Ovary (tissue), 9 donors: ENCODE data around the gene ATP9A. TPM values are rescaled to one million over a fixed set of nuclear protein-coding genes. Genes with fewer than 3 reads are reported as not detected.

Experiments used
- DNase-seq, 5 donors: peaks; one replicate each; pipeline ENCODE4 v3.0.0-alpha.2; 2019 to 2020
- H3K27ac ChIP-seq, 2 donors: fragments of 200-600 bp; one replicate each; pipeline versions ENCODE4 v1.5.1 to v1.8.0; 2019 to 2022
- H3K27me3 ChIP-seq: fragments of 200-600 bp; one replicate; pipeline ENCODE4 v1.8.0; 2022
- H3K36me3 ChIP-seq: fragments of 200-600 bp; sonication (generic); one replicate; pipeline ENCODE4 v1.5.1; 2019
- H3K4me1 ChIP-seq: one replicate; pipeline ENCODE4 v1.8.1; 2013; ENCODE audit warnings: mild to moderate bottlenecking, moderate library complexity; ENCODE audit not compliant: insufficient read depth
- H3K4me3 ChIP-seq: fragments of 200-600 bp; sonication (generic); one replicate; pipeline ENCODE4 v1.5.1; 2017
- H3K9me3 ChIP-seq, 2 donors: fragments of 200-600 bp in 1 of 2; sonication (generic) in 1 of 2; one replicate each; pipeline versions ENCODE4 v1.5.1 to v1.8.1; 2013 to 2019; ENCODE audit warnings: mild to moderate bottlenecking in 1 of 2, moderate library complexity in 1 of 2
- EP300 ChIP-seq: sonication (generic); formaldehyde crosslinking; IDR thresholded peaks from one replicate; pipeline ENCODE4 v1.6.1; 2017; ENCODE audit warnings: antibody characterized with exemption
- POLR2A ChIP-seq: fragments of 450-650 bp; IDR thresholded peaks from one replicate; pipeline ENCODE4 v1.6.1; 2017; ENCODE audit warnings: antibody characterized with exemption, mild to moderate bottlenecking, moderate library complexity
- WGBS, 3 donors: extraction: QIAGEN DNeasy Blood & Tissue Kit in 1 of 3; methylation state at CpG; one replicate each; pipeline versions ENCODE4 v1.1.5 to v1.1.7; 2013 to 2017; 5-methylcytosine and 5-hydroxymethylcytosine counted together
- intact Hi-C, 4 donors: fragments of 100-400 bp; cut with DNase I; formaldehyde crosslinking; loops; one replicate each; pipeline versions ENCODE4 v1.11.0 to v1.15.1; 2022 to 2023
- polyA plus RNA-seq, 2 donors: library from polyadenylated mRNA; stranded (reverse); fragments of 200-250 nt in 1 of 2; fragments of 350-450 nt in 1 of 2; fragmentation: Illumina TruSeq in 1 of 2; extraction: RNeasy Lipid Tissue Mini Kit (QIAGEN cat#74804) in 1 of 2; gene quantifications; one replicate each; pipeline ENCODE4 v1.2.3, GENCODE V29; 2013 to 2014
- total RNA-seq, 7 donors: library from RNA; depleted of rRNA in 2 of 7; stranded (reverse); fragments of >200 nt in 2 of 7; fragmentation: NEBNext Ultra II Directional in 3 of 7; extraction: Animal tissue kit (Norgen Biotek cat#: 25700) in 3 of 7; gene quantifications; one replicate each; pipeline versions ENCODE4 v1.1.0 to v1.2.4, GENCODE V29; 2016 to 2023
- TF ChIP-seq, protein P1 (sequence below), 3 donors: fragments of 450-650 bp in 2 of 3; fragments of 200-600 bp in 1 of 3; IDR thresholded peaks; one replicate each; pipeline versions ENCODE4 v1.5.1 to v1.8.0; 2016 to 2022; ENCODE audit warnings: antibody characterized with exemption in 3 of 3, mild to moderate bottlenecking in 1 of 3
- donor health status: DM: no; HTN: no; CAD: no; lungs with moderate emphysema.
- donor health status: DM: no; HTN: no; CAD: no.
- donor health status: Bipolar disorder and iron deficiency.
- donor health status: DM: yes; HTN: yes; CAD: no.
- donor health status: DM: no; HTN: no; CAD: no.
- donor health status: DM: yes; HTN: yes; CAD: no.

ATP9A gene
- total and polyA plus RNA-seq, 9 donors = 12.9 to 44.6 (median 29.2) TPM

- Histone ChIP-seq H3K27me3 (no peaks in the 10 kb centered on the region), H3K4me3 (no peak overlapping the region), H3K9me3 (no peaks in the 10 kb centered on the region), H3K4me1 (peaks cover 2% of the 10 kb centered on the region), H3K27ac (peak overlapping the region in 1 of 2 donors; percentile 64), H3K36me3 (no peaks in the 10 kb centered on the region)
- intact Hi-C loops = loop anchor here in 3 of 4 donors (5.0 to 10.0 kb wide), 2 partner anchors 223 to 610 kb away; no protein-coding TSS in a partner anchor
- no peak for TF ChIP-seq EP300
- TF ChIP-seq, protein P1, sequence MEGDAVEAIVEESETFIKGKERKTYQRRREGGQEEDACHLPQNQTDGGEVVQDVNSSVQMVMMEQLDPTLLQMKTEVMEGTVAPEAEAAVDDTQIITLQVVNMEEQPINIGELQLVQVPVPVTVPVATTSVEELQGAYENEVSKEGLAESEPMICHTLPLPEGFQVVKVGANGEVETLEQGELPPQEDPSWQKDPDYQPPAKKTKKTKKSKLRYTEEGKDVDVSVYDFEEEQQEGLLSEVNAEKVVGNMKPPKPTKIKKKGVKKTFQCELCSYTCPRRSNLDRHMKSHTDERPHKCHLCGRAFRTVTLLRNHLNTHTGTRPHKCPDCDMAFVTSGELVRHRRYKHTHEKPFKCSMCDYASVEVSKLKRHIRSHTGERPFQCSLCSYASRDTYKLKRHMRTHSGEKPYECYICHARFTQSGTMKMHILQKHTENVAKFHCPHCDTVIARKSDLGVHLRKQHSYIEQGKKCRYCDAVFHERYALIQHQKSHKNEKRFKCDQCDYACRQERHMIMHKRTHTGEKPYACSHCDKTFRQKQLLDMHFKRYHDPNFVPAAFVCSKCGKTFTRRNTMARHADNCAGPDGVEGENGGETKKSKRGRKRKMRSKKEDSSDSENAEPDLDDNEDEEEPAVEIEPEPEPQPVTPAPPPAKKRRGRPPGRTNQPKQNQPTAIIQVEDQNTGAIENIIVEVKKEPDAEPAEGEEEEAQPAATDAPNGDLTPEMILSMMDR (IDR thresholded peaks at IDR 0.05) = peak; percentile 79 to 93 (median 88)
- no peak for TF ChIP-seq POLR2A
- peak; percentile 88 to 91 (median 89) for DNase-seq
- 8 to 11% (median 8%) methylated on average over 13 of the region's 13 CpGs for WGBS, 3 donors
These were observed 173.1 kb downstream of the ATP9A start for GRCh38 chr20:51595058-51595532.

- Histone ChIP-seq H3K27me3 (no peaks in the 10 kb centered on the region), H3K4me3 (no peak overlapping the region), H3K36me3 (no peaks in the 10 kb centered on the region), H3K4me1 (peaks cover 2% of the 10 kb centered on the region), H3K9me3 (no peaks in the 10 kb centered on the region), H3K27ac (peak overlapping the region in 1 of 2 donors; percentile 64)
- intact Hi-C loops = loop anchor here in 3 of 4 donors (5.0 to 10.0 kb wide), 2 partner anchors 222 to 610 kb away; no protein-coding TSS in a partner anchor
- WGBS, 3 donors = 29 to 33% (median 30%) methylated on average over 12 of the region's 12 CpGs
- peak in 2 of 5 donors; percentile 37 to 66 for DNase-seq
- no peak for TF ChIP-seq POLR2A
- TF ChIP-seq, protein P1 (IDR thresholded peaks at IDR 0.05) = no peak
- TF ChIP-seq EP300 = no peak
These were observed 173.7 kb downstream of the ATP9A start for GRCh38 chr20:51594236-51595057.

- no peaks in the 10 kb centered on the region for H3K27me3 ChIP-seq
- no peaks in the 10 kb centered on the region for H3K9me3 ChIP-seq
- TF ChIP-seq, protein P1 (IDR thresholded peaks at IDR 0.05) = no peak
- TF ChIP-seq POLR2A = no peak
- no peak for TF ChIP-seq EP300
- no peak for DNase-seq
- 92 to 96% (median 95%) methylated on average over 2 of the region's 2 CpGs for WGBS, 3 donors
- no peaks in the 10 kb centered on the region for H3K36me3 ChIP-seq
- H3K4me3 ChIP-seq = no peak overlapping the region
- no peak overlapping the region for H3K27ac ChIP-seq
- intact Hi-C loops = loop anchor here in 3 of 4 donors (10.0 kb wide), 1 partner anchor 609 kb away; no protein-coding TSS in a partner anchor
- peaks cover 2% of the 10 kb centered on the region for H3K4me1 ChIP-seq
These were observed 174.6 kb downstream of the ATP9A start for GRCh38 chr20:51593584-51593983.

DNA sequence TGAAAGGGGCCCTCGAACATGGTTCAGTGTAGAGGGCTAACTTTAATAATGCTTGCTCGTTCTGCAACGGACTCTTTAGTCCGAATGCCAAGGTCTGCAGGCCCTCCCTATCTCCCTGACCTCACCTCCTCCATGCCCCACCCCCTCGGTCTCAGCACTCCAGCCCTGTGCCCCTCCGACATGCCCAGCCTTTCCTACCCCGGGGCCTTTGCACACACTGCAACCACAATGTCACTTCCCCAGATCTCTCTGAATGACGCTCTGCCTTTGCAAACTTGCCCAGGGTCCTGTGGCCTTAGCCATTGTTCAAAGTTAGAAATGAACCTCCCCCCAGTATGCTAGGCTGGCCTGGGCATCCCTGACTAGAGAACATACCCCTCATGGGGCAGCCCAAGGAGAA lies 175.6 kb downstream of the ATP9A start:
- TF ChIP-seq EP300 = no peak
- TF ChIP-seq, protein P1 (IDR thresholded peaks at IDR 0.05) = no peak
- no peak for TF ChIP-seq POLR2A
- WGBS, 3 donors = 89 to 92% (median 91%) methylated on average over 8 of the region's 8 CpGs
- no peaks in the 10 kb centered on the region for H3K27me3 ChIP-seq
- H3K4me3 ChIP-seq = no peak overlapping the region
- H3K36me3 ChIP-seq = no peaks in the 10 kb centered on the region
- no peak overlapping the region for H3K27ac ChIP-seq
- peaks cover 2% of the 10 kb centered on the region for H3K4me1 ChIP-seq
- no peak for DNase-seq
- intact Hi-C loops = loop anchor here in 3 of 4 donors (10.0 kb wide), 1 partner anchor 608 kb away; no protein-coding TSS in a partner anchor
- H3K9me3 ChIP-seq = no peaks in the 10 kb centered on the region
